GM12891 (cell line): ENCODE measurements around the gene IL1F10.
"Not testable (repeated sequence)": the region's sequence is repeated elsewhere in the genome, so short reads cannot be mapped to it uniquely, and the experiment has no call there.

ENCODE experiments used
- POLR2A ChIP-seq: IDR thresholded peaks from 2 replicates; pipeline ENCODE4 v1.6.1; 2011; ENCODE audit warnings: low read depth, low read length, control low read depth
- POLR2AphosphoS5 ChIP-seq: IDR thresholded peaks from 2 replicates; pipeline ENCODE4 v1.6.1; 2011; ENCODE audit warnings: low read depth, low read length, control low read depth
- SPI1 ChIP-seq: IDR thresholded peaks from 2 replicates; pipeline ENCODE4 v1.6.1; 2011; ENCODE audit warnings: low read depth, low read length, control low read depth
- TAF1 ChIP-seq: IDR thresholded peaks from 2 replicates; pipeline ENCODE4 v1.6.1; 2011; ENCODE audit warnings: low read depth, low read length, control low read depth

GRCh38 chr2:113096842-113097618 lies 29.3 kb downstream of the IL1F10 start:
- not testable (repeated sequence) for TF ChIP-seq TAF1, POLR2A, POLR2AphosphoS5, SPI1
